Measurements from ENCODE around the gene MAPKAP1.
A peak's percentile ranks its signal among the peaks of the same experiment; 100 is the strongest.
"Not testable (repeated sequence)": the region's sequence is repeated elsewhere in the genome, so short reads cannot be mapped to it uniquely, and the experiment has no call there.

Gene MAPKAP1

DNA sequence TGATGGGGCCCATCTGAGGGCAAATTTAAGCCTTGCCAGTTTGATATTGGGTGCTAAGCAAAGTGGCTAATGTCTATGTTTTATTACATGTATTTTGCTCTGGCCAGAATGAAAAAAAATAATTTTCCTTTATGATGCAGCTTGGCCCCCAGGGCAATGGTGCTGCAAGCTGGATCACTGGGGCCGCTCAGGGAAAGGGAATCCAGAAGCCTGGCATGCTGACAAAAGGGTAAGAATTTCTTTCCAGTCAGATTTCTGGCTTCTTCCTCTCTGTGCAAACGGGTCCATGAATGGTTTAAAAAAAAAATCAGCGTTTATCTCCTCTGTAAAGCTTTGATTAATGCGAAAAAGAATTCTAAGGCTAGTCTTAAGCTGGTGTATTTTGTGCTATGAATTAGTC lies 138.4 kb downstream of the MAPKAP1 start:
- TF ChIP-seq CTCF (IDR thresholded peaks at IDR 0.05), result no peak
- TF ChIP-seq ZFX (IDR thresholded peaks at IDR 0.05; ENCODE audit: borderline replicate concordance), result no peak
- no peak overlapping the region for H3K27ac ChIP-seq

- H3K27ac ChIP-seq, result not testable (repeated sequence)
Observed at GRCh38 chr9:125566051-125566450, 141.0 kb downstream of the MAPKAP1 start.

DNA sequence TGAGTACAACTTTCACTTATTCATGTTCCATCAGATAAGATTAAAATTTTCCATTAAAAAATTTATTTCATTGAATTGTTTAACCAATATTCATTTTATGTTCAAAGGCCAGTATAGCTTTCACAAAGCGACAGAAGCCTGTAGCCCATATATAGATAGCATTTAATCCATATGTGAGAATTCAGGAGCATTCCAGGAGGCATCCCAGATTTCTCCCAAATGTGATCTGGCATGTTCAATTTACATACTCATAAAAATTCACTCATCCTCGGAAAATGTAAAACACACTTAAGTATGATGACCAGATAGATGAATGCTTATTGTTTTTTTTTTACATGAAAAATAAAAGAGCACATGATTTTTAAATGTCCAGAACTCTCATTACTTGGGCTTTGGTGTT lies 141.9 kb downstream of the MAPKAP1 start:
- no peak overlapping the region for H3K27ac ChIP-seq
- TF ChIP-seq ZFX (IDR thresholded peaks at IDR 0.05; ENCODE audit: borderline replicate concordance) (no peak), CTCF (IDR thresholded peaks at IDR 0.05) (no peak)

DNA sequence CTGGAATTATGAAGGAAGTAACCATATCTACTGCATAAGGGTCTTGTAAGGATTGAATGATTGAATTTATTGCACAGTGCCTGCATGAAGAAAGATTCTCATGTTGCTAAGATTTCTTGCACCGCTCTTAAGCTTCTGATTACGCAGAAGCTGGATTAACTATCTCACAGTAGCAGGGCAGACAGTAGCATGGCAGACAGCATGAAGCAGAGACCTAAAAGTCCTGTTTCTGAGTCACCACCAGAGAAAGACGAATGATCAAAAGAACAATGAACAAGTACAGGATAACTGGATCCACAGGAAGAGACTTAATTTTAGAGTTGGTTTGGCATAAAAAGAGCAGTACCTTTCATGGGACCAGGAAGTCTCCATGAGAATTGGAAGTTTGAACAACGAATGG lies 142.4 kb downstream of the MAPKAP1 start:
- H3K27ac ChIP-seq, result no peak overlapping the region
- TF ChIP-seq CTCF (IDR thresholded peaks at IDR 0.05) (no peak), ZFX (IDR thresholded peaks at IDR 0.05; ENCODE audit: borderline replicate concordance) (no peak)

GRCh38 chr9:125561509-125562148 lies 145.4 kb downstream of the MAPKAP1 start:
- no peak overlapping the region for H3K27ac ChIP-seq
- no peak for TF ChIP-seq ZFX (IDR thresholded peaks at IDR 0.05; ENCODE audit: borderline replicate concordance)

GRCh38 chr9:125559894-125560293 lies 147.1 kb downstream of the MAPKAP1 start:
- H3K27ac ChIP-seq, result no peak overlapping the region
- no peak for TF ChIP-seq CTCF (IDR thresholded peaks at IDR 0.05)
- TF ChIP-seq ZFX (IDR thresholded peaks at IDR 0.05; ENCODE audit: borderline replicate concordance), result no peak

DNA sequence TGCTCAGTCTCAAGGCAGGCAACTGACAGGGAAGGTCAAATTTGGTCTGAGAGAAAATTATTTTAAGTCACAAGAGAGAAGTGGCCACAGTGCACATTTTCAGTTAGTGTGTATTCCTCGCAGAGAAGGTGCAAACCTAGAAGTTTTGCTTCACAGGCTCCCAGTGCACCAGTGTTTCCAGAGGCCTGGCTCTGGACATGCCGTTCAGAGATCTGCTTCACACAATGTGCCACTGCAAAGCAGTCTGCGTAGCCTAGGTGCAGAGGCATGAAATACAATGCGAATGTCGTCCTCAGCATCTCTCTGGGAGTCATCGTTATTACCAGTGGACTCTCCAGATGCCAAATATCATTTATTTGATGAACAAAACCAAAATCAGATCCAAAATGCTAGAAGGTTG lies 147.8 kb downstream of the MAPKAP1 start:
- H3K27ac ChIP-seq, result no peak overlapping the region
- no peak for TF ChIP-seq CTCF (IDR thresholded peaks at IDR 0.05)
- TF ChIP-seq ZFX (IDR thresholded peaks at IDR 0.05; ENCODE audit: borderline replicate concordance), result no peak

DNA sequence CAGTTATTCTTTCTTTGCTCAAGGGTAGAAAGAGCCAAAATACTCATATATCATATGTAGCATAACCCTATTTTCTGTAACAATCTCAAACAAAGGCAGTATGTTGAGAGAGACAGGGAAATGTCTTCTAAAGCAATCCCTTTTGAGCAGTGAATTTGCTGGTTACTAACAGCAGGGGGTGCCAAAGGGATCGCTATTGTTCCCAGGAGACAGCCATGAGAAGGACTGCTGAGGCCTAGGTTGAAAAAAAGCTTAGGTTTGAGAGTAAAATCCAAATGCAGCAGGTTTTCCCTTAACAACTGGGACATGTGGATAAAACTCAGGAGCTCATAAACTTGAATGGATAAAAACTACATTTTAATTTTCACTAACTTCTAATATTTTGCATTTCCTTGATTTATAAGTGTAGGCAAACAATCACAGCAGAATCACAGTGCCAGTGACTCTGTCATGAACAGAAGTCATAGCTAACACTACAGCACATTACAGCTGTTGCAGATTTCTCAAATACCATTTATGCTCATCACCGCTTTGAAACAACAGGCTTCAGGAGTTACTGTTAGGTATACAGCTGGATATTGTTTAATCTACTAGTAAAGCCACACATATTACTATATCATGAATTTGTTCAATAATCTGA lies 148.4 kb downstream of the MAPKAP1 start:
- H3K27ac ChIP-seq, result no peak overlapping the region
- TF ChIP-seq CTCF (IDR thresholded peaks at IDR 0.05) (peak; percentile 86), ZFX (IDR thresholded peaks at IDR 0.05; ENCODE audit: borderline replicate concordance) (no peak)

Measured in 22Rv1 (cell line).